ENCODE measurements around the gene PLA2G10. TPM values are rescaled to one million over a fixed set of nuclear protein-coding genes. Genes with fewer than 3 reads are reported as not detected.
"Not testable (repeated sequence)": the region's sequence is repeated elsewhere in the genome, so short reads cannot be mapped to it uniquely, and the experiment has no call there.

PLA2G10 gene, protein sequence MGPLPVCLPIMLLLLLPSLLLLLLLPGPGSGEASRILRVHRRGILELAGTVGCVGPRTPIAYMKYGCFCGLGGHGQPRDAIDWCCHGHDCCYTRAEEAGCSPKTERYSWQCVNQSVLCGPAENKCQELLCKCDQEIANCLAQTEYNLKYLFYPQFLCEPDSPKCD
- total RNA-seq = not detected
- long read RNA-seq, partial matches to known transcripts = 0 of 1 reads
- long read RNA-seq, other reads (novel, unspliced or antisense) = 1 of 1 reads

DNA sequence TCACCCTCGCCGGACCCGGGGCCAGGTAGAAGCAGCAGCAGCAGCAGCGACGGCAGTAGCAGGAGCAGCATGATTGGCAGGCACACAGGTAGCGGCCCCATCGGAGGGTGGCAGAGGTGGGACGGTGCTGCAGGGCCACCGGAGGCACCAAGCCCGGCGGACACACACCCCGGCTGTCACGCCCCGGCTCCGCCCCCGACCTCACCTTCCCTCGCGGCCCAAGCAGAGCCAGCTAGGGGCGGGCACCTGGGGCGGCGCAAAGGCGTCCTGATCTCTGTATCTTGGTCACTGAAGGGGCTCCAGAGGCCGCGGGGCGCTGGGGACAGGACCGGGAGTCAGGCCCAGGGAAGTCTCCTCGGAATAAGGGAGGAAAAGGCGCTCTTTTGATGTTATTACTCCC is at the start of gene PLA2G10:
TSS of gene PLA2G10 (minus strand) at position 180 of the 400 bp plus-strand sequence. CDS start at position 101, 79 bp downstream.
- DNase-seq (ENCODE audit: low spot score) = not testable (repeated sequence)

DNA sequence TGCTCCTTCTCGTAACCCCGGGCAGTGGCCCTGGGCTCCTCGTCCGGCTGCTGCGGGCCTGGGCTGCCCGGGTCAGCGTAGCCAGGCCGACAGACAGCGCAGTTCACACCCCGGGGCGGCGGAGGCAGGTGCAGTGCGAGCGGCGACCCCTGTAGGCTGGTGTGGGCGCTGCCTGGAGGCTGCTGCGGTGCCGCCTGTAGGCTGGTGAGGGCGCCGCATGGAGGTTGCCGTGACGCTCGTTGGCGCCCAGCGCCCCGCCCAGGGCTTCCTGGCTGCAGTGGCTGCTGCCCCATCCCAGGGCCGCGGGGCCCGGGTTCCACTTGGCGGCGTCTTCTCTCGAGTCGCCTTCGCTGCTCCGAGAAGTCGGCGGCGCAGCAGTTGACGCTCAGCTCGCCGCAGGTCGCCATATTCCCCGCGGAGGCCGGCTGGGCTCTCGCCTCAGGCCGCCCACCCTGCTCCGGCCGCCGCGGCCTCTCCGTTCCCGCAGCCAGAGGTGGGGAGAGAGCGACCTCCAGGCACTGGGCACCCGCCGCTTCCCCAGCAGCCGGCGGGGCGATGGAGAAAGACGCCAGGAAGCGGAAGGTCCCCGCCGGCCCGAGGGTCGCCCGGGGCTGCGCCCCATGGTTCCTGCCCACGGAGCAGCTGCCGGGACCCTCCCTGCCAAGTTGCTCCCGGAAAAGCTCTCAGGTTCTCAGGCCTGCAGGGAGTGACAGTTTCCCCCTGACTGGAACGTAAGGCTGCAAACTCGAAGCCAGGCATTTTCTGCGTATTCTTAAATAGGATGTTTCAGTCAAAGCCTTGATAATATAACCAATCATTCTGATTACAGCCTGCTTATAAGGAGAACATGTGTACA is 48.4 kb upstream of the PLA2G10 start, which contains the start of gene NPIPA2:
TSS of gene NPIPA2 (plus strand) at position 261 of the 856 bp plus-strand sequence. CDS start 5,533 bp downstream, outside the sequence.
- not testable (repeated sequence) for DNase-seq (ENCODE audit: low spot score)

DNA sequence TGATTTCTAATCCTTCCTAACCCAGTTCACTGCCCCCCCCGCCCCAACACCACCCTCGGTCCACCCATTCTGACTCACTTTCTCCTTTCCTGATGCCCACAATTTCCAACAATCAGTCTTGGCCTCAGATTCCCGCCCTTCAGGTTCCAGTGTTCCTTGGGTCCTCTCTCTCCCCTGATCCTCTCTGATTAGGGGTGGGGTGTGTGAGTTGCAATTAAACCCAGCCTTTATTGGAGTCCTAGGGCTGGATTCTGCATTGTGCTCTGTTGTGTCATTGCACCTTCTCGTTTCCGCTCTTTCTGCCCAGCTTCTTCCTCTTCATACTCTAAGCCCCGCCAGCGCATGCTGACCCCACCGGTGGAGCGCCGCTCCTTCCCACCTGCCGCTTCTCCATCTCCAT is 47.7 kb upstream of the PLA2G10 start:
- not testable (repeated sequence) for DNase-seq (ENCODE audit: low spot score)

DNA sequence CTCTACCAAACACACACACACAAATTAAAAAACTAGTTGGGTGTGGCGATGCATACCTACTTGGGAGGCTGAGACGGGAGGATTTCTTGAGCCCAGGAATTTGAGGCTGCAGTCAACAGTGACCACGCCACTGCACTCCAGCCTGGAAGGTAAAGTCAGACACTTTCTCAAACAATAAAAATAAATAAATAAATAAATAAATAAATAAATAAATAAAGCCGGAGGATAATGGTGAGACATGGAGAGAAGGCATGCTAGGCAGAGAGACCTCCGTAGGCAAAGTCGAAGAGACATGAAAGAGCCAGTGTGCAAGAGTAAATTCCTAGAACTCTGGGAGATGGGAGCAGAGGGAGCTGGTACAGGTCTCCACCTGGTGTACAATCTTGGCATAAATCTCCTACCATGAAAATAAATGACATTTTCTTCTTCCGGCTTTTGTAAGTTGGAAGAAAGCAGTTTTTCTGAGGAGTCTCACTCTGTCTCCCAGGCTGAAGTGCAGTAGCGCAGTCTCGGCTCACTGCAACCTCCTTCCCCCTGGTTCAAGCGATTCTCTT is 46.8 kb upstream of the PLA2G10 start:
- not testable (repeated sequence) for DNase-seq (ENCODE audit: low spot score)

DNA sequence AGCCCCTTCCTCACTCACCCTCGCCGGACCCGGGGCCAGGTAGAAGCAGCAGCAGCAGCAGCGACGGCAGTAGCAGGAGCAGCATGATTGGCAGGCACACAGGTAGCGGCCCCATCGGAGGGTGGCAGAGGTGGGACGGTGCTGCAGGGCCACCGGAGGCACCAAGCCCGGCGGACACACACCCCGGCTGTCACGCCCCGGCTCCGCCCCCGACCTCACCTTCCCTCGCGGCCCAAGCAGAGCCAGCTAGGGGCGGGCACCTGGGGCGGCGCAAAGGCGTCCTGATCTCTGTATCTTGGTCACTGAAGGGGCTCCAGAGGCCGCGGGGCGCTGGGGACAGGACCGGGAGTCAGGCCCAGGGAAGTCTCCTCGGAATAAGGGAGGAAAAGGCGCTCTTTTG is 39.1 kb upstream of the PLA2G10 start:
- DNase-seq (ENCODE audit: low spot score) = not testable (repeated sequence)

DNA sequence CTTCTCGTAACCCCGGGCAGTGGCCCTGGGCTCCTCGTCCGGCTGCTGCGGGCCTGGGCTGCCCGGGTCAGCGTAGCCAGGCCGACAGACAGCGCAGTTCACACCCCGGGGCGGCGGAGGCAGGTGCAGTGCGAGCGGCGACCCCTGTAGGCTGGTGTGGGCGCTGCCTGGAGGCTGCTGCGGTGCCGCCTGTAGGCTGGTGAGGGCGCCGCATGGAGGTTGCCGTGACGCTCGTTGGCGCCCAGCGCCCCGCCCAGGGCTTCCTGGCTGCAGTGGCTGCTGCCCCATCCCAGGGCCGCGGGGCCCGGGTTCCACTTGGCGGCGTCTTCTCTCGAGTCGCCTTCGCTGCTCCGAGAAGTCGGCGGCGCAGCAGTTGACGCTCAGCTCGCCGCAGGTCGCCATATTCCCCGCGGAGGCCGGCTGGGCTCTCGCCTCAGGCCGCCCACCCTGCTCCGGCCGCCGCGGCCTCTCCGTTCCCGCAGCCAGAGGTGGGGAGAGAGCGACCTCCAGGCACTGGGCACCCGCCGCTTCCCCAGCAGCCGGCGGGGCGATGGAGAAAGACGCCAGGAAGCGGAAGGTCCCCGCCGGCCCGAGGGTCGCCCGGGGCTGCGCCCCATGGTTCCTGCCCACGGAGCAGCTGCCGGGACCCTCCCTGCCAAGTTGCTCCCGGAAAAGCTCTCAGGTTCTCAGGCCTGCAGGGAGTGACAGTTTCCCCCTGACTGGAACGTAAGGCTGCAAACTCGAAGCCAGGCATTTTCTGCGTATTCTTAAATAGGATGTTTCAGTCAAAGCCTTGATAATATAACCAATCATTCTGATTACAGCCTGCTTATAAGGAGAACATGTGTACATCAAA is 9.3 kb upstream of the PLA2G10 start, which contains the start of gene NPIPA3:
TSS of gene NPIPA3 (plus strand) at position 256 of the 856 bp plus-strand sequence. CDS start 5,533 bp downstream, outside the sequence.
- DNase-seq (ENCODE audit: low spot score) = not testable (repeated sequence)

DNA sequence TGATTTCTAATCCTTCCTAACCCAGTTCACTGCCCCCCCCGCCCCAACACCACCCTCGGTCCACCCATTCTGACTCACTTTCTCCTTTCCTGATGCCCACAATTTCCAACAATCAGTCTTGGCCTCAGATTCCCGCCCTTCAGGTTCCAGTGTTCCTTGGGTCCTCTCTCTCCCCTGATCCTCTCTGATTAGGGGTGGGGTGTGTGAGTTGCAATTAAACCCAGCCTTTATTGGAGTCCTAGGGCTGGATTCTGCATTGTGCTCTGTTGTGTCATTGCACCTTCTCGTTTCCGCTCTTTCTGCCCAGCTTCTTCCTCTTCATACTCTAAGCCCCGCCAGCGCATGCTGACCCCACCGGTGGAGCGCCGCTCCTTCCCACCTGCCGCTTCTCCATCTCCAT is 8.6 kb upstream of the PLA2G10 start:
- DNase-seq (ENCODE audit: low spot score) = not testable (repeated sequence)

DNA sequence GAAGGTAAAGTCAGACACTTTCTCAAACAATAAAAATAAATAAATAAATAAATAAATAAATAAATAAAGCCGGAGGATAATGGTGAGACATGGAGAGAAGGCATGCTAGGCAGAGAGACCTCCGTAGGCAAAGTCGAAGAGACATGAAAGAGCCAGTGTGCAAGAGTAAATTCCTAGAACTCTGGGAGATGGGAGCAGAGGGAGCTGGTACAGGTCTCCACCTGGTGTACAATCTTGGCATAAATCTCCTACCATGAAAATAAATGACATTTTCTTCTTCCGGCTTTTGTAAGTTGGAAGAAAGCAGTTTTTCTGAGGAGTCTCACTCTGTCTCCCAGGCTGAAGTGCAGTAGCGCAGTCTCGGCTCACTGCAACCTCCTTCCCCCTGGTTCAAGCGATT is 7.8 kb upstream of the PLA2G10 start:
- not testable (repeated sequence) for DNase-seq (ENCODE audit: low spot score)

DNA sequence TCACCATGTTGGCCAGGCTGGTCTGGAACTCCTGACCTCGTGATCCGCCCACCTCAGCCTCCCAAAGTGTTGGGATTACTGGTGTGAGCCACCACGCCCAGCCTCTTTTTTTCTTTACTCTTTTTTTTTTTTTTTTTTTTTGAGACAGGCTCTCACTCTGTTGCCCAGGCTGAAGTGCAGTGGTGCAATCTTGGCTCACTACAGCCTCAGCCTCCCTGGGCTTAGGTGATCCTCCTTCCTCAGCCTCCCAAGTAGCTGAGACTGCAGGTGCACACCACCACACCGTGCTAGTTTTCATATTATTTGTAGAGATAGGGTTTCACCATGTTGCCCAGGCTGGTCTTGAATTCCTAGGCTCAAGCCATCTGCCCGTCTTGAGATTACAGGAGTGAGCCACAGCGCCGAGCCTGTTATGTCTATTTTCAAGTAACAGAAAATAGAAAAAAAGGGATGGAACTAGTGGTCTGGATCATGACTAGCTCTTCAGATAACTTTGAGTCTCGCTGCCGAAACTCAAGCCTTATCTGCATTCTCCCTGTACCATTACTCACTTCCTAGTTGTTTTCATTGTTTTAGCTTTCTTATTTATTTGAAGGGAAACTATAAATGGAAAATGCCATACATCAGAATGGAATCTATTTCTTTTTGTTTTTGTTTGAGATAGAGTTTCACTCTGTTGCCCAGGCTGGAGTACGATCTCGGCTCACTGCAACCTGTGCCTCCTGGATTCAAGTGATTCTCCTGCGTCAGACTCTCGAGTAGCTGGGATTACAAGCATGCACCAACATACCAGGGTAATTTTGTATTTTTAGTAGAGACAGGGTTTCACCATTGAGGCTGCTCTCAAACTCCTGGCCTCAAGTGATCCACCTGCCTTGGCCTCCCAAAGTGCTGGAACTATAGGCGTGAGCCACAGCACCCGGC is 8.0 kb downstream of the PLA2G10 start:
- peak; percentile 18 for DNase-seq (ENCODE audit: low spot score)

DNA sequence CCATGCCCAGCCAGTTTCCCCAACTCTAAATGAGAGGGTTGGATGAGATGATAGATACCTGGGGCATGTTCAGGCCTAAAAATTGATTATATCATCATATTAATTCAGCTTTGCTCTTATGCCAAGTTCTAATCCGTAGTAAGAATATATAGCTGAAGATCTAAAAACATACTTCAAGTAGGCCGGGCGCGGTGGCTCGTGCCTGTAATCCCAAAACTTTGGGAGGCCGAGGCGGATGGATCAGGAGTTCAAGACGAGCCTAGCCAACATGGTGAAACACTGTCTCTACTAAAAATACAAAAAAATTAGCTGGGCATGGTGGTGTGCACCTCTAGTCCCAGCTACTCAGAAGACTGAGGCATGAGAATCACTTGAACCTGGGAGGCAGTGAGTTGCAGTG is 12.0 kb downstream of the PLA2G10 start:
- no peak for DNase-seq (ENCODE audit: low spot score)

DNA sequence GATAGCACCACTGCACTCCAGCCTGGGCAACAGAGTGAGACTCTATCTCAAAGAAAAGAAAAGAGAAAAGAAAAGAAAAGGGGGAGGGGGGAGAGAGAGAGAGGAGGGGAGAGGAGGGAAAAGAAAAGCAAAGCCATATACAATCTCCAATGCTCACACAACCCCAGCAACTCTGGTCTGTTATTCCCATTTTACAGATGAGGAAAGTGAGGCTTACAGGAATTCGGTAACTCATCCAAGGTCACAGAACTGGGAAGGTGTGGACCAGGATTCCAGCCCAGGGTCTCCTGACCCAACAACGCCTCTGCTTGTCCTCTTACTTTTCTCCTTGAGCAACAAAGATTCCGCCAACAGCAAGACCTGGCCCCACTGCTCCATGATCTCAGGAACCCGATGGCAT is 13.0 kb downstream of the PLA2G10 start:
- DNase-seq (ENCODE audit: low spot score) = no peak

DNA sequence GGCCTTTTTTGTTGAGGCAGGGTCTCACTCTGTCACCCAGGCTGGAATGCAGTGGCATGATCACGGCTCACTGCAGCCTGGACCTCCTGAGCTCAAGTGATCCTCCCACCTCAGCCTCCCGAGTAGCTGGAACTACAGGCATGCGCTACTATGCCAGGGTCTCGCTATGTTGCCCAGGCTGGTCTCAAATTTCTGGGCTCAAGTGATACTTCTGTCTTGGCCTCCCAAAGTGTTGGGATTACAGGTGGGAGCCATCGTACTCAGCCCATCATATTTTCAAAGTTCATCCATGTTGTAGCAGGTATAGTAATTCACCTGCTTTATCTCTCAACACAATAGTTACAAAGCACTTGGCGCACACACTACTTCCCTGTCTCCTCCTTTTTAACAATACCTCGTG is 13.7 kb downstream of the PLA2G10 start:
- DNase-seq (ENCODE audit: low spot score) = not testable (repeated sequence)

DNA sequence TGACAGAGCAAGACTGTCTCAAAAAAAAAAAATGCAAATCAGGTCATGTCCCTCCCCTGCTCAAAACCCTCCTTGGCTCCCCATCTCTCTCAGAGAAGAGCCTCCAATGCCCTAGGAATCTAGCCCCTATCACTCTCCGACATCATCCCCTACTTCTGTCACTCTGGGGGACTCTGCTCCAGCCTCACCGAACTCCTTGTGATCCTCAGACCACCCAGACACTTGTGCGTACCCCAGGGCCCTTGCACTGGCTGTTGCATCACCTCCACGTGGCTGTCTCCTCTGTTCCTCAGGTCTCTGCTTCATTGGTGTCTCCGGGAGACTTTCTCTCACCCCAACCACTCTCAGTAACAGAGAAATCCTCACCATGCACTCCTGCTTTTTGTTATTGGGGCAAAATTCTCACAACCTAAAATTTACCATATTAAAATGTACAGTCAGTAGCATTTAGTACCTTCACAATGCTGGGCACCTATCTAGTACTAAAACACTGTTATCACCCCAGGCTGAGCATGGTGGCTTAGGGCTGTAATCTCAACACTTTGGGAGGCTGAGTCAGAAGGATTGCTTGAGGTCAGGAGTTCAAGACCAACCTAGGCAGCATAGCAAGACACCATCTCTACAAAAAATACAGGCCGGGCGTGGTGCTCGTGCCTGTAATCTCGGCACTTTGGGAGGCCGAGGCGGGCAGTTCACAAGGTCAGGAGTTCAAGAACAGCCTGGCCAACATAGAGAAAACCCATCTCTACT is 15.2 kb downstream of the PLA2G10 start:
- DNase-seq (ENCODE audit: low spot score) = no peak

DNA sequence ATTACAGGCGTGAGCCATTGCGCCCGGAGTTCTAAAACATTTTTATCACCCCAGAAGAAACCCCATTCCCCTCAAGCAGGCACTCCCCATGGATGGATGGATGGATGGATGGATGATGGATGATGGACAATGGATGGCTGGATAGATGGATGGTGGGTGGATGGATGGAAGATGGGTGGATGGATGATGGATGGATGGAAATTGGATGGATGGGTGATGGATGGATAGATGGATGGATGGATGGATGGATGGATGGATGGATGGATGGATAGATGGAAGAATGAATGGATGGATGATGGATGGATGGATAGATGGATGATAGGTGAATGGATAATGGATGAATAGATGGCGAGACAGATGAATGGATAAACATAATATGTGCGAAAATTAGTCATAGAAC is 16.5 kb downstream of the PLA2G10 start:
- DNase-seq (ENCODE audit: low spot score) = no peak

DNA sequence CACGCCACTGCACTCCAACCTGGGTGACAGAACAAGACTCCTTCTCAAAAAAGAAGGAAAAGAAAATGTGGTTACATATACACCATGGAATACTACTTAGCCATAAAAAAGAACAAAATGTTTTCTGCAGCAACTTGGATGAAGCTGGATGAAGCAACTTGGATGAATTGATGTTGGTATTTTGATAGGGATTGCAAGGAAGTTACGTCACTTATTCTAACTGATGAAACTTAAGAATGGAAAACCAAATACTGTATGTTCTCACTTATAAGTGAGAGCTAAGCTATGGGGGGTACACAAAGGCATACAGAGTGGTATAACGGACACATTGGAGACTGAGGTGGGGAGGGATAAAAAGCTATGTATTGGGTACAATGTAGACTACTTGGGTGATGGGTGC is 17.5 kb downstream of the PLA2G10 start:
- no peak for DNase-seq (ENCODE audit: low spot score)

DNA sequence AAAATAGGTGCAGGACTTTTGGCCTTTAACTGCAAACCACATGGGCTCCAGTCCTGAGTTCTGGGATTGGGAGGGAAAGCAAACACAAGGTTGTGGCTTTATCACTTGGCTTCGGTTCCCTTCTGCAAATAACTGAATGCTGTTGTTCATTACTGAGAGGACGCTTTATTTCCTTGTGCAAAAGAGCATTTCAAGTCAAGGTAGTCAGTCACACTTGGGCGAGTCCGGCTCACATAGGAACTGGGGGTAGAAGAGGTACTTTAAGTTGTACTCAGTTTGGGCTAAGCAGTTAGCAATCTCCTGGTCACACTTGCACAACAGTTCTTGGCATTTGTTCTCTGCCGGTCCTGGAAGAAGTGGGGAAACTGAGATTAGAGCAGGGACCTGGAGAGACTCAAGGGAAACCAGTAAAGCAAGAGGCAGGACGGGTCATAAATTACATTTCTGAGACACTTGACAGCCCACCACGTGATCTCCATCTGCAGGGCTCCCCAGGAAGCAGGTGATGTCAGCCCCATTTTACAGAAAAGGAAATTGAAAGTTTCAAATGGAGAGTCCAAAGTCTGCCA is 21.6 kb downstream of the PLA2G10 start:
- DNase-seq (ENCODE audit: low spot score) = no peak

DNA sequence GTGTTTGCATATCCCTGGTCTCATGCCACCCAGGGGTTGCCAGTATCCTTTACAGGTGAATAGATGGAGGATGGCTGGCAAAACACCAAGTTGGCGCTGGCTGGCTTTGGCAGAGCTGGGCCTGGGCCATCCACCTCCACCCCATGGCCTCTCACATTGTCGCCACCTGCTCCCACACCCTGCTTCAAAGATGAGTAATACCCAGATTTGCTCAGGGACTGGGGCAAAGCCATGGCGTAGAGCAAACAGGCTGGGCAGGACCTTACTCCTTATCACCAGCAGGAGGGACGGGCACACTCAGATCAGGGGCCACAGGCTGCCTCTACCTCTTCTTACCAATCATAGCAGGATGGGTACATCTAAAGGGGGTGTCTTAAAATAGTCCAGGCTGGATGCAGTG is 24.3 kb downstream of the PLA2G10 start:
- peak; percentile 89 for DNase-seq (ENCODE audit: low spot score)

DNA sequence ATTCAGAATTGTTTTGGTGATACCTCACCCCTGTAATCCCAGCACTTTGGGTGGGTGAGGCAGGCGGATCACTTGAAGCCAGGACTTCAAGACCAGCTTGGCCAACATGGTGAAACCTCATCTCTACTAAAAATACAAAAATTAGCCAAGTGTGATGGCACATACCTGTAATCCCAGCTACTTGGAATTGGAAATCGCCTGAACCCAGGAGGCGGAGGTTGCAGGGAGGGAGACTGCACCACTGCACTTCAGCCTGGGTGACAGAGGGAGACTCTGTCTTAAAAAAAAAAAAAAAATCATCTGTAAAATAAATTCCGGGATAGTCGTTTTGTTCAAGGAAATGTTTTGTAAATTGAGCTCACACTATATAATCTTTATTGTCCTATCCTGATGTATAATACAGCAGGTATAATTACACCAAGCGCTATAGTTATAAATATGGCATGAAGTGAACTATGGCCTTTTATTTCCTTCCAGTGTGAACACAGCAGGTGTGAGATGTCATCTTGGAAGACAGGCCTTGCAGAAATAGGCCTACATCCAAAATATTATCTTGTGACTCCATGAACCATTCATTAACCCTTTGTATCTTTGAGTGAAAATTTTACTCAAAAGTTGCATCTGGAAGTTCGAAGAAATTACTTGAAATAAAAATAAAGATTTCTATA is 25.4 kb downstream of the PLA2G10 start:
- no peak for DNase-seq (ENCODE audit: low spot score)
